Hepatocyte (in vitro differentiated cells): ENCODE data around the gene HOXA5. TPM values are rescaled to one million over a fixed set of nuclear protein-coding genes. Genes with fewer than 3 reads are reported as not detected.

ENCODE experiments used
- DNase-seq: peaks from one replicate; pipeline ENCODE4 v3.0.0-alpha.2; 2016; ENCODE audit warnings: low spot score
- H2AFZ ChIP-seq: fragments of 200-600 bp; sonication (generic); 2 replicates; pipeline ENCODE4 v1.6.0; 2016; ENCODE audit warnings: antibody characterized with exemption, mild to moderate bottlenecking
- H3K27ac ChIP-seq: fragments of 200-600 bp; sonication (generic); 2 replicates; pipeline ENCODE4 v1.5.1; 2016; ENCODE audit warnings: mild to moderate bottlenecking
- H3K27me3 ChIP-seq: fragments of 200-600 bp; sonication (generic); 2 replicates; pipeline ENCODE4 v1.6.1; 2016
- H3K36me3 ChIP-seq: fragments of 200-600 bp; sonication (generic); replicated peaks from 2 replicates; pipeline ENCODE4 v1.5.1; 2016; ENCODE audit warnings: low read depth; ENCODE audit not compliant: insufficient read depth
- H3K4me1 ChIP-seq: fragments of 200-600 bp; sonication (generic); 2 replicates; pipeline ENCODE4 v1.5.1; 2016; ENCODE audit warnings: mild to moderate bottlenecking, moderate library complexity; ENCODE audit not compliant: insufficient read depth
- H3K4me2 ChIP-seq: fragments of 200-600 bp; sonication (generic); 2 replicates; pipeline ENCODE4 v1.6.0; 2016
- H3K4me3 ChIP-seq: fragments of 200-600 bp; sonication (generic); 2 replicates; pipeline ENCODE4 v1.5.1; 2016; ENCODE audit warnings: mild to moderate bottlenecking
- H3K79me2 ChIP-seq: fragments of 200-600 bp; sonication (generic); 2 replicates; pipeline ENCODE4 v1.6.0; 2017; ENCODE audit warnings: mild to moderate bottlenecking
- H3K9me2 ChIP-seq: fragments of 200-600 bp; sonication (generic); replicated peaks from 2 replicates; pipeline ENCODE4 v1.6.0; 2017; ENCODE audit warnings: mild to moderate bottlenecking; ENCODE audit not compliant: insufficient read depth
- H3K9me3 ChIP-seq: fragments of 200-600 bp; sonication (generic); 2 replicates; pipeline ENCODE4 v1.5.1; 2016; ENCODE audit warnings: low read depth, mild to moderate bottlenecking
- H4K20me1 ChIP-seq: fragments of 200-600 bp; sonication (generic); 2 replicates; pipeline ENCODE4 v1.6.0; 2016; ENCODE audit warnings: mild to moderate bottlenecking; ENCODE audit not compliant: insufficient read depth, poor library complexity, severe bottlenecking
- CTCF ChIP-seq: fragments of 200-600 bp; sonication (generic); IDR thresholded peaks from 2 replicates; pipeline ENCODE4 v1.5.1; 2016; ENCODE audit warnings: antibody characterized with exemption, mild to moderate bottlenecking; ENCODE audit not compliant: poor library complexity
- EZH2 ChIP-seq: fragments of 200-600 bp; sonication (generic); IDR thresholded peaks from 2 replicates; pipeline ENCODE4 v1.6.1; 2016; ENCODE audit warnings: antibody characterized with exemption, mild to moderate bottlenecking, borderline replicate concordance
- EZH2phosphoT487 ChIP-seq: fragments of 200-600 bp; sonication (generic); IDR thresholded peaks from one replicate; pipeline ENCODE4 v1.6.1; 2018; ENCODE audit warnings: antibody characterized with exemption, mild to moderate bottlenecking, low read depth, moderate library complexity; ENCODE audit not compliant: unreplicated experiment, severe bottlenecking
- WGBS: methylation state at CpG from one replicate; pipeline ENCODE4 v1.1.6; 2016; ENCODE audit warnings: low lambda C conversion rate; ENCODE audit errors: missing lambda C conversion rate; 5-methylcytosine and 5-hydroxymethylcytosine counted together
- polyA plus RNA-seq: library from polyadenylated mRNA; unstranded; fragments of >200 nt; fragmentation: Nextera tagmentation; extraction: Ambion mirVana; gene quantifications from 2 replicates; pipeline ENCODE4 v1.2.1, GENCODE V29; 2016
- total RNA-seq: library from RNA; depleted of rRNA; stranded (reverse); fragments of >200 nt; gene quantifications from 2 replicates; pipeline ENCODE4 v1.2.3, GENCODE V29; 2014

HOXA5 gene
- total and polyA plus RNA-seq, 2 experiments from 2014 or later, result 0.70 to 0.92 TPM

GRCh38 chr7:27171325-27171636 lies 27.8 kb upstream of the HOXA5 start:
- peak overlapping the region; percentile 96 for H3K4me2 ChIP-seq
- peak overlapping the region; percentile 34 for H3K4me3 ChIP-seq
- no peak overlapping the region for H2AFZ ChIP-seq
- H3K27me3 ChIP-seq, result peaks cover 100% of the 10 kb centered on the region
- no peaks in the 10 kb centered on the region for H3K9me2 ChIP-seq
- H3K9me3 ChIP-seq, result no peaks in the 10 kb centered on the region
- no peaks in the 10 kb centered on the region for H3K36me3 ChIP-seq
- H3K79me2 ChIP-seq, result peaks cover 99% of the 10 kb centered on the region
- peak; percentile 11 for TF ChIP-seq EZH2
- TF ChIP-seq EZH2phosphoT487, result no peak
- 9% methylated on average over 8 of the region's 8 CpGs for WGBS
- H3K27ac ChIP-seq, result peak overlapping the region; percentile 96
- H3K4me1 ChIP-seq, result peaks cover 14% of the 10 kb centered on the region
- H4K20me1 ChIP-seq, result peaks cover 16% of the 10 kb centered on the region
- no peak for DNase-seq

GRCh38 chr7:27170426-27171324 lies 27.2 kb upstream of the HOXA5 start:
- H3K36me3 ChIP-seq, result no peaks in the 10 kb centered on the region
- no peaks in the 10 kb centered on the region for H3K9me3 ChIP-seq
- peaks cover 99% of the 10 kb centered on the region for H3K79me2 ChIP-seq
- DNase-seq, result no peak
- peak overlapping the region; percentile 53 for H3K4me3 ChIP-seq
- 22% methylated on average over 11 of the region's 11 CpGs for WGBS
- peak; percentile 52 for TF ChIP-seq EZH2phosphoT487
- TF ChIP-seq EZH2, result no peak
- peak overlapping the region; percentile 96 for H3K27ac ChIP-seq
- H4K20me1 ChIP-seq, result peaks cover 16% of the 10 kb centered on the region
- peaks cover 17% of the 10 kb centered on the region for H3K4me1 ChIP-seq
- H3K27me3 ChIP-seq, result peaks cover 100% of the 10 kb centered on the region
- H2AFZ ChIP-seq, result no peak overlapping the region
- peak overlapping the region; percentile 96 for H3K4me2 ChIP-seq
- H3K9me2 ChIP-seq, result no peaks in the 10 kb centered on the region

- Histone ChIP-seq H3K4me3 (peak overlapping the region; percentile 53), H2AFZ (no peak overlapping the region), H3K9me2 (no peaks in the 10 kb centered on the region), H3K79me2 (peaks cover 99% of the 10 kb centered on the region), H4K20me1 (peaks cover 16% of the 10 kb centered on the region), H3K4me1 (peaks cover 17% of the 10 kb centered on the region), H3K27me3 (peaks cover 100% of the 10 kb centered on the region), H3K4me2 (peak overlapping the region; percentile 96), H3K36me3 (no peaks in the 10 kb centered on the region), H3K9me3 (no peaks in the 10 kb centered on the region), H3K27ac (peak overlapping the region; percentile 96)
- peak; percentile 5 for DNase-seq
- 6% methylated on average over 28 of the region's 46 CpGs for WGBS
- TF ChIP-seq CTCF (no peak), EZH2phosphoT487 (peak; percentile 64), EZH2 (peak; percentile 76)
These were observed 26.4 kb upstream of the HOXA5 start for GRCh38 chr7:27169658-27170425.

GRCh38 chr7:27168265-27168947 lies 24.9 kb upstream of the HOXA5 start:
- TF ChIP-seq EZH2 (peak; percentile 13), CTCF (no peak), EZH2phosphoT487 (peak; percentile 78)
- H3K4me3 ChIP-seq, result peak overlapping the region; percentile 53
- H3K9me3 ChIP-seq, result no peaks in the 10 kb centered on the region

More at GRCh38 chr7:27168265-27168947, 24.9 kb upstream of the HOXA5 start:
- peaks cover 17% of the 10 kb centered on the region for H3K4me1 ChIP-seq
- peak overlapping the region; percentile 96 for H3K27ac ChIP-seq
- H4K20me1 ChIP-seq, result peaks cover 16% of the 10 kb centered on the region
- H2AFZ ChIP-seq, result no peak overlapping the region
- 17% methylated on average over 25 of the region's 25 CpGs for WGBS
- H3K4me2 ChIP-seq, result peak overlapping the region; percentile 96
- no peaks in the 10 kb centered on the region for H3K36me3 ChIP-seq
- peaks cover 99% of the 10 kb centered on the region for H3K79me2 ChIP-seq
- H3K9me2 ChIP-seq, result no peaks in the 10 kb centered on the region
- DNase-seq, result no peak
- peaks cover 100% of the 10 kb centered on the region for H3K27me3 ChIP-seq
